Measurements from ENCODE around the gene SPIRE1.
"Not testable (repeated sequence)": the region's sequence is repeated elsewhere in the genome, so short reads cannot be mapped to it uniquely, and the experiment has no call there.

Gene SPIRE1

DNA sequence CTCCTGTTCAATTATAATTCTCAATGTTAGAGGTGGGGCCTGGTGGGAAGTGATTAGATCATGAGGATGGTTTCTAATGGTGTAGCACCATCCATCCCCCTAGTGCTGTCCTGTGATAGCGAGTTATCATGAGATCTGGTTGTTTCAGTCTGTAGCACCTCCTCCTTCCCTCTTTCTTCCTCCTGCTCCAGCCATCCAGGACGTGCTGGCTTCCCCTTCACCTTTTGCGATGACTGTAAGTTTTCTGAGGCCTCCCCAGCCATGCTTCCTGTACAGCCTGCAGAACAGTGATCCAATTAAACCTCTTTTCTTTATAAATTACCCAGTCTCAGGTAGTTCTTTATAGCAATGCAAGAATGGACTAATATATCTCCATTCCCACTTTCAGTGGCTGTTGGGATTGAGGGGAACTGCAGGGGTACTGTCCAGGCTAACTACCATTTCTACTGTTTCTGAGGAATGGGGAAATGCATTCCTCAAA is 19.2 kb downstream of the SPIRE1 start:
- ATAC-seq (replicated peaks): no peak
- DNase-seq: no peak
- H3K4me1 Mint-ChIP-seq (ENCODE audit: low read depth in 2 of 2): no peaks in the 10 kb centered on the region
- H3K27me3 Mint-ChIP-seq: peaks cover 8 to 15% of the 10 kb centered on the region in 2 donors
- H3K9me3 Mint-ChIP-seq: no peaks in the 10 kb centered on the region
- no peak overlapping the region for H3K27ac Mint-ChIP-seq
- no peak overlapping the region for H3K4me3 Mint-ChIP-seq
- no peaks in the 10 kb centered on the region for H3K36me3 Mint-ChIP-seq (ENCODE audit: insufficient read depth)

DNA sequence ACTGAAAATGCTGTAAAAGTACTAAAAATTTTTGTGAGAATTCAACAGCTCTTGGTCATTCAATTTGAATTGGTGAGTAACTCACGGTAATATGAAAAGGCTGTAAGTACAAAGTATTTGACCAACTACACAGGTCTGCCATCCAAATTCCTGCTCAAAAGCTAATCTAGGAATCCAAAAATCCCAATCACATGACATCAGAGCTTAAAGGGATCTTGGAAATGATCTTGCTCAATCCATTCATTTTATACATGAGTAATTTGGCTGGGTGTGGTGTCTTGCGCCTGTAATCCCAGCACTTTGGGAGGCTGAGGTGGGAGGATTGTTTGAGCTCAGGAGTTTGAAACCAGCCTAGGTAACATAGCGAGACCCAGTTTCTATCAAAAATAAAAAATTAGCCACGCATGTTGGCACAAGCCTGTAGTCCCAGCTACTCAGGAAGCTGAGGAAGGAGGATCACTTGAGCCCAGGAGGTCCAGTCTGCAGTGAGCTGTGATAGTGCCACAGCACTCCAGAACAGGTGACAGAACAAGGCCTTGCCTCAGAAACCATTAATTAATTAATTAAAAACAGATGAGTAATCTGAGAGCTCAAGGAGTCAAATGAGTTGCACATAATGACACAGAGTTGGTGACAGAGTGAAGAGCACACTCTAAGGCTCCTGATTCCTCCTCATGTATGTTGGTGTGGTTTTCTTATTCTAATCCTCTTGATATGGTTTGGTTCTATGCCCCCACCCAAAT is 19.8 kb downstream of the SPIRE1 start:
- Mint-ChIP-seq H3K27me3 (peaks cover 8 to 9% of the 10 kb centered on the region in 2 donors), H3K9me3 (no peaks in the 10 kb centered on the region), H3K27ac (no peak overlapping the region), H3K36me3 (ENCODE audit: insufficient read depth) (no peaks in the 10 kb centered on the region), H3K4me3 (no peak overlapping the region), H3K4me1 (ENCODE audit: low read depth in 2 of 2) (no peaks in the 10 kb centered on the region)
- DNase-seq (no peak), ATAC-seq (replicated peaks) (no peak)

DNA sequence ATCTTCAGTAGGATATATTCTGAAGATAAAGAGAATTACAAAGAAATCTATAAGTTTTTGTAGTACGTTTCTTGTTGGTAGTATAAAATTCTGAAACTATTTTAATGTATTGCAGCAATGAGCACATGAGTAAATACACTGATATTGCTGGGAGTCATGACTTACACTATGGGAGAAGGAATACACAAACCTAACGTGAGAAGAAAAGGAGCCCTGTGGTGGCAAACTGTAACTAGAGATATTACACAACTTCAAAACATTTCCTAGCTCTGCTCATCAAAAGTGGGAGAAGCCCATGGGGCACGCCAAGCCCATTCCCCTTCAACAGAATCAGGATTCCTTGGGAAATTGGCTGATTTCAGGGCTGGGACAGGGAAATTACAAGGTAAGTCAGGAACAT is 20.5 kb downstream of the SPIRE1 start:
- ATAC-seq (replicated peaks): no peak
- H3K4me1 Mint-ChIP-seq (ENCODE audit: low read depth in 2 of 2): no peaks in the 10 kb centered on the region
- DNase-seq: no peak
- no peaks in the 10 kb centered on the region for H3K36me3 Mint-ChIP-seq (ENCODE audit: insufficient read depth)
- no peak overlapping the region for H3K4me3 Mint-ChIP-seq
- no peak overlapping the region for H3K27ac Mint-ChIP-seq
- H3K9me3 Mint-ChIP-seq: no peaks in the 10 kb centered on the region
- H3K27me3 Mint-ChIP-seq: peaks cover 6 to 7% of the 10 kb centered on the region in 2 donors

GRCh38 chr18:12631831-12632477 is 26.0 kb downstream of the SPIRE1 start:
- no peaks in the 10 kb centered on the region for H3K27me3 Mint-ChIP-seq
- no peaks in the 10 kb centered on the region for H3K4me1 Mint-ChIP-seq (ENCODE audit: low read depth in 2 of 2)
- no peak for DNase-seq
- H3K9me3 Mint-ChIP-seq: no peaks in the 10 kb centered on the region
- no peak for ATAC-seq (replicated peaks)
- H3K36me3 Mint-ChIP-seq (ENCODE audit: insufficient read depth): no peaks in the 10 kb centered on the region
- H3K27ac Mint-ChIP-seq: no peak overlapping the region
- H3K4me3 Mint-ChIP-seq: no peak overlapping the region

DNA sequence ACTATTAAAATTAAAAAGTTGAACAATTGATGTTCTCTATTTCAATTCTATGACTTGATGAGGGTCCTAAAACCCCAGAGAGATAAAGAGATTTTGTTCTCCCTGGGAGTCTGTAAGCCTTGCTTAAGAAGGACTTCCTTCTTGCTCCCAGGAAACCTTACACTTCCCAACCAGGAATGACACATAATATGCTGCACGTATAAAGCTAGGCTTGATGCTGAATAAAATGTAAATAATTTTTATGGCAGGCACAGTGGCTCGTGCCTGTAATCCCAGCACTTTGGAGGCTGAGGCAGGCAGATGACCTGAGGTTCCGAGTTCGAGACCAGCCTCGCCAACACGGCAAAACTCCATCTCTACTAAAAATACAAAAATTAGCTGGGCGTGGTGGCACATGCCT is 27.8 kb downstream of the SPIRE1 start:
- Mint-ChIP-seq H3K36me3 (ENCODE audit: insufficient read depth) (no peaks in the 10 kb centered on the region), H3K4me3 (no peak overlapping the region), H3K27ac (no peak overlapping the region), H3K4me1 (ENCODE audit: low read depth in 2 of 2) (no peaks in the 10 kb centered on the region), H3K27me3 (no peaks in the 10 kb centered on the region), H3K9me3 (no peaks in the 10 kb centered on the region)
- DNase-seq: no peak
- ATAC-seq (replicated peaks): no peak

GRCh38 chr18:12628706-12629702 is 28.9 kb downstream of the SPIRE1 start:
- DNase-seq (no peak), ATAC-seq (replicated peaks) (no peak)
- no peaks in the 10 kb centered on the region for H3K36me3 Mint-ChIP-seq (ENCODE audit: insufficient read depth)
- no peaks in the 10 kb centered on the region for H3K27me3 Mint-ChIP-seq
- no peaks in the 10 kb centered on the region for H3K9me3 Mint-ChIP-seq
- H3K4me3 Mint-ChIP-seq: no peak overlapping the region
- no peak overlapping the region for H3K27ac Mint-ChIP-seq
- no peaks in the 10 kb centered on the region for H3K4me1 Mint-ChIP-seq (ENCODE audit: low read depth in 2 of 2)

- H3K9me3 Mint-ChIP-seq; H3K4me1 Mint-ChIP-seq (ENCODE audit: low read depth in 2 of 2); DNase-seq; H3K4me3 Mint-ChIP-seq; H3K36me3 Mint-ChIP-seq (ENCODE audit: insufficient read depth); ATAC-seq (replicated peaks); H3K27me3 Mint-ChIP-seq; H3K27ac Mint-ChIP-seq: not testable (repeated sequence)
These were observed 30.7 kb downstream of the SPIRE1 start for GRCh38 chr18:12627199-12627598.

DNA sequence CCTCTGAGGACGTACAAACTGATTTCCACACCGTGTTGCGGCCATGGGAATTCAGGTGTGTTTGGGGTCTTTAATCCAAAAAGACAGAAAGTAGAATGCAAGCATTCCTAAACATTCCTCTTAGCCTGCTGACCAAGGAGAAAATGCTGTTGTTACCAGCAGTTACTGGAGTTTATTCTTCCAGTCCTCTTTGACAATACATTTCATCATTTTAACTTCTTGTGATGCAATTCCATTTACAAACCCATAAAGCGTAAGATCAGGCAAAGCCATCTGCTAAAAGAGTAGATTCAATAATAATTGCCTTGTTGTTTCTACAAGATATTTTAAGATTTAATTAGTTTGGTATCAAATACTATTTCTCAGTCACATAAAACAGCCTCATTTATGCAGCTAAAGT is 32.7 kb downstream of the SPIRE1 start:
- no peak overlapping the region for H3K27ac Mint-ChIP-seq
- DNase-seq (no peak), ATAC-seq (replicated peaks) (no peak)
- no peaks in the 10 kb centered on the region for H3K9me3 Mint-ChIP-seq
- H3K4me1 Mint-ChIP-seq (ENCODE audit: low read depth in 2 of 2): no peaks in the 10 kb centered on the region
- H3K4me3 Mint-ChIP-seq: no peak overlapping the region
- no peaks in the 10 kb centered on the region for H3K36me3 Mint-ChIP-seq (ENCODE audit: insufficient read depth)
- peaks cover 0 to 4% of the 10 kb centered on the region in 2 donors for H3K27me3 Mint-ChIP-seq

- H3K36me3 Mint-ChIP-seq (ENCODE audit: insufficient read depth): no peaks in the 10 kb centered on the region
- no peaks in the 10 kb centered on the region for H3K4me1 Mint-ChIP-seq (ENCODE audit: low read depth in 2 of 2)
- no peaks in the 10 kb centered on the region for H3K9me3 Mint-ChIP-seq
- H3K27me3 Mint-ChIP-seq: peaks cover 0 to 4% of the 10 kb centered on the region in 2 donors
- no peak for ATAC-seq (replicated peaks)
- H3K27ac Mint-ChIP-seq: no peak overlapping the region
- H3K4me3 Mint-ChIP-seq: no peak overlapping the region
- DNase-seq: no peak
These were observed 36.1 kb downstream of the SPIRE1 start for GRCh38 chr18:12621742-12622306.

GRCh38 chr18:12615748-12616147 is 42.2 kb downstream of the SPIRE1 start:
- Mint-ChIP-seq H3K27ac (no peak overlapping the region), H3K27me3 (peaks cover 0 to 16% of the 10 kb centered on the region in 2 donors), H3K36me3 (ENCODE audit: insufficient read depth) (peaks cover 3% of the 10 kb centered on the region), H3K9me3 (no peaks in the 10 kb centered on the region), H3K4me1 (ENCODE audit: low read depth in 2 of 2) (no peaks in the 10 kb centered on the region), H3K4me3 (no peak overlapping the region)
- no peak for ATAC-seq (replicated peaks)
- no peak for DNase-seq

GRCh38 chr18:12608301-12608700 is 49.6 kb downstream of the SPIRE1 start:
- H3K4me3 Mint-ChIP-seq: no peak overlapping the region
- peaks cover 8% of the 10 kb centered on the region for H3K36me3 Mint-ChIP-seq (ENCODE audit: insufficient read depth)
- no peak overlapping the region for H3K27ac Mint-ChIP-seq
- peaks cover 0 to 19% of the 10 kb centered on the region in 2 donors for H3K27me3 Mint-ChIP-seq
- ATAC-seq (replicated peaks) (no peak), DNase-seq (no peak)
- H3K9me3 Mint-ChIP-seq: no peaks in the 10 kb centered on the region
- no peaks in the 10 kb centered on the region for H3K4me1 Mint-ChIP-seq (ENCODE audit: low read depth in 2 of 2)

- Mint-ChIP-seq H3K27ac (no peak overlapping the region), H3K4me3 (no peak overlapping the region)
- no peak for DNase-seq
These were observed 51.2 kb downstream of the SPIRE1 start for GRCh38 chr18:12606592-12607315.

More at GRCh38 chr18:12606592-12607315, 51.2 kb downstream of the SPIRE1 start:
- Mint-ChIP-seq H3K4me1 (ENCODE audit: low read depth in 2 of 2) (no peaks in the 10 kb centered on the region), H3K27me3 (peaks cover 0 to 8% of the 10 kb centered on the region in 2 donors), H3K9me3 (no peaks in the 10 kb centered on the region), H3K36me3 (ENCODE audit: insufficient read depth) (peaks cover 6% of the 10 kb centered on the region)
- no peak for ATAC-seq (replicated peaks)

Data from effector memory CD8-positive, alpha-beta T cell (primary cell).